ENCODE data around the gene GPR157.

- TF ChIP-seq EZH2 (IDR thresholded peaks at IDR 0.05; ENCODE audit: borderline replicate concordance, low read depth, low read length, severe bottlenecking): no peak
- no peak for TF ChIP-seq CTCF (IDR thresholded peaks at IDR 0.05; ENCODE audit: borderline replicate concordance, extremely low read depth, low read length, poor library complexity, severe bottlenecking)
These were observed 36.5 kb upstream of the GPR157 start for GRCh38 chr1:9165396-9165795.

Data from DND-41 (cell line).